ENCODE measurements around the gene SMARCA4. TPM values are rescaled to one million over a fixed set of nuclear protein-coding genes. Genes with fewer than 3 reads are reported as not detected.

SMARCA4 gene
- total and polyA plus RNA-seq, 2 experiments from 2014 or later, result 177 to 336 TPM

- Histone ChIP-seq H3K4me3 (no peak overlapping the region), H3F3A (replicated peaks; ENCODE audit: low read depth) (peaks cover 75% of the 10 kb centered on the region), H4K20me1 (replicated peaks; ENCODE audit: insufficient read depth) (peaks cover 77% of the 10 kb centered on the region)
Measured at GRCh38 chr19:11101057-11101456, 140.2 kb downstream of the SMARCA4 start.

More at GRCh38 chr19:11101057-11101456, 140.2 kb downstream of the SMARCA4 start:
- H3K9me3 Mint-ChIP-seq, result no peaks in the 10 kb centered on the region
- Histone ChIP-seq H2AFZ (no peak overlapping the region), H3K36me3 (ENCODE audit: insufficient read depth) (peaks cover 98% of the 10 kb centered on the region), H3K4me2 (no peak overlapping the region), H3K4me1 (ENCODE audit: insufficient read depth) (no peaks in the 10 kb centered on the region), H3K27ac (ENCODE audit: low read depth) (peak overlapping the region; percentile 83; the same call in 1 of the 2 replicates), H3K27me3 (ENCODE audit: insufficient read depth) (no peaks in the 10 kb centered on the region), H3K9me2 (ENCODE audit: insufficient read depth) (no peaks in the 10 kb centered on the region), H3K79me2 (replicated peaks; ENCODE audit: insufficient read depth) (peaks cover 93% of the 10 kb centered on the region)
- DNase-seq (ENCODE audit: low spot score) (no peak), ATAC-seq (no peak)
- TF ChIP-seq ETS1 (IDR thresholded peaks at IDR 0.05) (no peak), EZH2 (IDR thresholded peaks at IDR 0.05; ENCODE audit: low read depth, unreplicated experiment) (no peak), STAT1 (IDR thresholded peaks at IDR 0.05; ENCODE audit: unreplicated experiment) (no peak), JUNB (IDR thresholded peaks at IDR 0.05; ENCODE audit: unreplicated experiment) (no peak), CREB1 (CRISPR knock-in tag; IDR thresholded peaks at IDR 0.05; ENCODE audit: low read depth) (no peak), EZH2phosphoT487 (IDR thresholded peaks at IDR 0.05; ENCODE audit: unreplicated experiment) (no peak), CTCF (conservative IDR thresholded peaks at IDR 0.05; ENCODE audit: low read depth in 2 of 2) (no peak), NANOG (IDR thresholded peaks at IDR 0.05; ENCODE audit: borderline replicate concordance) (no peak), ZNF331 (CRISPR knock-in tag; IDR thresholded peaks at IDR 0.05; ENCODE audit: low read depth) (no peak), REST (IDR thresholded peaks at IDR 0.05; ENCODE audit: unreplicated experiment) (no peak), POLR2AphosphoS5 (IDR thresholded peaks at IDR 0.05; ENCODE audit: low read depth) (no peak), ZNF462 (CRISPR knock-in tag; IDR thresholded peaks at IDR 0.05) (no peak), ZNF114 (CRISPR knock-in tag; IDR thresholded peaks at IDR 0.05) (no peak)
- peaks cover 4% of the 10 kb centered on the region for H3K27me3 Mint-ChIP-seq (ENCODE audit: insufficient read depth, low read depth, poor library complexity)
- H3K4me1 Mint-ChIP-seq, result no peaks in the 10 kb centered on the region
- no peak overlapping the region for H3K27ac Mint-ChIP-seq
- peaks cover 87% of the 10 kb centered on the region for H3K36me3 Mint-ChIP-seq (ENCODE audit: low read depth)
- no peak overlapping the region for H3K4me3 Mint-ChIP-seq

Measured in GM23338 (cell line).